Stimulated activated CD4-positive, alpha-beta T cell treated with anti-CD3 and anti-CD28 coated beads, Interleukin-4, amount 100 ng/mL, for 1 hour (primary cell): ENCODE results near the gene PPP2R2C.

Source experiments
- DNase-seq: peaks from one replicate; pipeline ENCODE4 v3.0.0-alpha.2; 2020

Gene PPP2R2C

GRCh38 chr4:6393544-6394475 lies 78.6 kb downstream of the PPP2R2C start:
- DNase-seq = no peak

GRCh38 chr4:6393066-6393465 lies 79.3 kb downstream of the PPP2R2C start:
- DNase-seq = no peak

DNA sequence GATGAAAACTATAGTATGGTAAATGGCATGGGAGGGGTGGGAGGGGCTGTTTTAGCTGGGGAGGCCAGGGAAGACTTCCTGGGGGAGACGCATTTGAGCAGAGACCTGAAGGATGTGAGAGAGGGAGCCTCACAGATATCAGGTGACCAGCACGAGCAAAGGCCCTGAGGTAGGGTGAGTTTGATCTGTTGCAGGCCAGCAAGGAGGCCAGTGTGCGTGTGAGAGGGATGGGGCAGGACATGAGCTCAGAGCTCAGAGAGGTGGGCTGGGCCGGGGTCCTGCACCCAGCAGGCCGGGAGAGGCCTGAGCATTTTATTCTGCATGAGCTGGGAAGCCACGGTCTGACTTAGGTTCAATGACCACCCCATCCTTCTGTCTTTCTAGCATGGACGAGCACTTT lies 80.0 kb downstream of the PPP2R2C start:
- no peak for DNase-seq

GRCh38 chr4:6391852-6392188 lies 80.6 kb downstream of the PPP2R2C start:
- DNase-seq = no peak

DNA sequence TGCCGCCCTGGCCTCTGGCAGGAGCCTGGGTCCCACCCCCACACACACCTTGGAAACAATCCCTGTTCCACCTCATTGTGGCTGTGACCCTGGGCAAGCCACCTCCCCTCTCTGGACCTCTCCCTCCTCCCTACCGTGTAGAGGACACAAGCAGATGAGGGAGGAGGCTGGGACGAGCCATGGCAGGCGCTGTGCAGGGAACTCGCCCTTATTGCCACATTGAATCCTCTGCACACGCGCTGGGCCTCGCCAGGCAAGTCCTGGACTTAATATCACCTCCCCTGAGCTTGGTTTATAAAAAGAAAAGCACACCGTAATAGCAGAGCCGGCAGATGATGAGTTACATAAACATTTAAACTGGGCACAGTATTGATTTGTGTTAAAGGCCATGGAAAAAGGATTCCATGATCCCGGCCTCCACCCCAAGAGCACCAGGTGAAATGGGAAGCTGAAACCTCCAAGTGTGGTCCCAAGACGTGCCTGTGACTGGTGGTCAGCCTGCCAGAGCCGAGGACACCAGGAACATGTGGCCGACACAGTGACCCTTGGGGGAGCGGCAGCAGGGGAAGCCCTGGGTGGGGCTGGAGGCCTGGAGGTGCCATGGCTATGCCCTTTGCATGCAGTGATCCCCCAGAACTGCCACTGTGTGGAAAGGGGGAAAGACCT lies 81.1 kb downstream of the PPP2R2C start:
- DNase-seq = no peak

DNA sequence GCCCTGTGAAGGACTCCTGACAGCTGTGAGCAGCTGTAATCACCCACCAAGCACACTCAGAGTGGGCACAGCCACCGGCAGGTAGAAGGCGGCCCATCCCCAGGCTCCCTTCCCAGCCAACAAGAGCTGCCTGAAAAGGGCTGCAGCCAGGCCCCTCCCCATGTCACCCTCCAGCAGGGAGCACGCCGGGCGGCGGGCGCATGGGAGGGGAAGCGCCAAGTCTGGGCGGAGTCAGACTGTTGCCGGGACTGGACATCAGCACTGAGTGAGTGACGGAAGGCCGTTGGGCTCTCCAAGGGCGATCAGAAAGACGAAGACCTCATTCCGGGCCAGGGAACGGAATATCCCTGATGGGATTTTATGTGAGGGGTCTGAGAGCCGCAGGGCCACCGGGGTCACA lies 82.1 kb downstream of the PPP2R2C start:
- no peak for DNase-seq

GRCh38 chr4:6389142-6389825 lies 83.1 kb downstream of the PPP2R2C start:
- no peak for DNase-seq

- DNase-seq = no peak
Observed at GRCh38 chr4:6388713-6389112, 83.7 kb downstream of the PPP2R2C start.

DNA sequence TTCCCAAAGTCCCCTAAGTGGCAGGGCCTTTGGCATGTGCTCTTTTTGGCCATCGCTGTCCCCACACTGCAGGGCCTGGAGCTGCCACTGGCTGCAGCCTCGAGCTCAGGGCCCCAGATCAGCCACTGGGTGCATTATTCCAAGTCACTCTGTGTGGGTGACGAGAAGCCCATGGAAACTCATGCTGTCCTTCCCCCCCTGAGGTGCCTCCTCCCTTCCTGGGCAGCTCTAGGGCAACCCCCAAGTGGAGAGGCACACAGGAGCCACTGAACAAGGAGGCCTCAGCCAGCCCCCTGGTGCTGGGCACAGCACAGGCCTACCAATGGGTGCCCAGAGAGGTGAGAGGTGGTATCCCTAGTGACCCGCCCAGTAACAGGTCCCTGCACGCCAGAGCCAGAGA lies 84.5 kb downstream of the PPP2R2C start:
- no peak for DNase-seq

DNA sequence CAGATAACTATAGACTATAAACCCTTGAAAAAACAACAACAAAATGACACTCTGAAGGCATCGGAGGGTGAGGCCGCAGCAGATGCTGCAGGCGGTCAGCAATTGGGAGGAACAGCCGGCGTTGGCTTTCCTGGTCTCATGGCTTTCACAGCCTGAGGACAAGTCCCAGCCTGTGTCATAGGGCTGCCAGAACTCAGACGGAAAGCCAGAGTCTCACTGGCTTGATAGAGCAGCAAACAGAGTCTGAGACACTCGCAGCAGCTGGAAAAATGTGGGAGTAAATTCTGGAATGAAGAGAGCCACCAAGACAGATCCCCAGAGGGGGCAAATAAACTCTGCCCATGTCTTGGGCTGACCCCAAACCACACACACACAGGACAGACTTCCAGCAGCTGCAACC lies 86.3 kb downstream of the PPP2R2C start:
- DNase-seq = no peak

DNA sequence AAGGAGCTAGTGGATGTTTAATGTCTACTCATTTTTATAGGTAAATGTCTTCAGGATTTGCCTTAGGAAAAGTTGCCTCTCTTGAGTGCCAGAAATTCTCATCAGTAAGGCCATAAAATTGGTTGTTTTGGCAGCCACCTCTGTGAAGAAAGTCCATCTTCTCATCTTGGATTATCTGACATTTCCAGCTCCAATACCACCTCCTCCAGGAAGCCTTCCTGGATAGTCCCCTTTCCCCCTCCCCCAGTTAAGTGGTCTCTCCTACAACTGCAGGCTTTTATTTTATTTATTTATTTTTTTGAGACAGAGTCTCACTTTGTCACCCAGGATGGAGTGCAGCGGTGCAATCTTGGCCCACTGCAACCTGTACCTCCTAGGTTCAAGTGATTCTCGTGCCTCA lies 87.1 kb downstream of the PPP2R2C start:
- no peak for DNase-seq

- no peak for DNase-seq
Observed at GRCh38 chr4:6384541-6384940, 87.9 kb downstream of the PPP2R2C start.

DNA sequence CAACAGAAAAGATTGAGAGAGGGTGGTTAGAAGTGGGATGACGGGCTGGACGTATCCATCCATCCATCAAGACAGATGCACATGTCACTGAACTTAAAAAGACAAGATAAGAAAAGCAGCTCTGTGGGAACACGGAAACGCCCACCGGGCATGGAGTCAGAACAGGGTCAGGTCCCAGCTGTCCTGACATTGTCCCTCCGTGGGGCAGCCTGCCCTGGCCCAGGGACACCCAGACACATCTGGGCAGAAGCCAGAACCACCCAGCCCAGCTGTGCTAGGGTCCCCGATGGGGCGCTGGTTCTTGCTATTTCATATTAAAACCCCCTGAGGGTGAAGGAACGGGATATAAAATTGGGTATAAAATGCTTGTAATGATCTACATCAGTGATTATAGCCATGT lies 88.5 kb downstream of the PPP2R2C start:
- DNase-seq = no peak

DNA sequence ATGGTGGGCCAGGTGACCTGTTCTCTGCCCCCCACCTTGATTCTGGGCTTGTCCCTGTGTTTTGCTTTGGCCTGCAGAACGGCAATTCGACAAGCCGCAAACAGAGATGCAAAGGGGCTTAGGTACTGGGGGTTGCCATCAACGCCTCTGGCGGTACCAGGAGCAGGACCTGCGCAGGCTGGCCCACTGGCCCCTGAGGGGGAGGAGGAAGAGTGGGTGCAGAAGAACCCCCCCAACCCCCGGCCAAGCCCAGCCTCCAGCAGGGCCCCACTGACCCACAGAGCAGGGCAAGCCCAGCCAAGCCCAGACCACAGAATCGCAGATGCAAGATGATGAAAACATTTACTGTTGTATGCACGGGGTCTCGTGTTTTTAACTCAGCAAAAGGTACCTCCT lies 89.4 kb downstream of the PPP2R2C start:
- no peak for DNase-seq

DNA sequence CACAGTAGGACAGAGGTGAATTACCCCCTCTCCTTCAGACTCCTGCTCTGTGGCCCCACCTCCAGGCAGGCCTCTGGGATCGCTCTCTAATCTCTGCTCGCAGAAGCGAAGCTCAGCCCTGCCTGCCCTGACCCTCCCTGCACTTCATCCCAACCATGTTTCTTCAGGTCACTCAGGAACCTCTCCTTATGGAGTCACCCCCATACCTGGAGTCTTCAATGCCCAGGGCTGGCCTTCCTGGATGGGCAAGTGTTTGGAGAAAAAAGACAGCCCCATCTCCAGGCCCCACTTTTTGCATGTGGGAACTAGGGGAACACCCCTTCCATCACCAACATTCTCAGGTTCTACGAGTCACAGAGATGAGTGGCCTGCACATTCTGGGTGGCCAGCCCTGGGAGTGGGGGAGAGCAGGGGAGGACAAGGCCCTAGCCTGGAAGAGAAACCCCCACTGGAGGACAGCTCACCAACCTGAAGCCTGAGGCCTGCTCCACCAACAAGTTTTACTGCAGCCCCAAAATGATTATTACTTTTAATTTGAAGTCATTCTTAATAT lies 90.8 kb downstream of the PPP2R2C start:
- DNase-seq = no peak

- DNase-seq = no peak
Observed at GRCh38 chr4:6380746-6381410, 91.5 kb downstream of the PPP2R2C start.

- no peak for DNase-seq
Observed at GRCh38 chr4:6379767-6380745, 92.4 kb downstream of the PPP2R2C start.

DNA sequence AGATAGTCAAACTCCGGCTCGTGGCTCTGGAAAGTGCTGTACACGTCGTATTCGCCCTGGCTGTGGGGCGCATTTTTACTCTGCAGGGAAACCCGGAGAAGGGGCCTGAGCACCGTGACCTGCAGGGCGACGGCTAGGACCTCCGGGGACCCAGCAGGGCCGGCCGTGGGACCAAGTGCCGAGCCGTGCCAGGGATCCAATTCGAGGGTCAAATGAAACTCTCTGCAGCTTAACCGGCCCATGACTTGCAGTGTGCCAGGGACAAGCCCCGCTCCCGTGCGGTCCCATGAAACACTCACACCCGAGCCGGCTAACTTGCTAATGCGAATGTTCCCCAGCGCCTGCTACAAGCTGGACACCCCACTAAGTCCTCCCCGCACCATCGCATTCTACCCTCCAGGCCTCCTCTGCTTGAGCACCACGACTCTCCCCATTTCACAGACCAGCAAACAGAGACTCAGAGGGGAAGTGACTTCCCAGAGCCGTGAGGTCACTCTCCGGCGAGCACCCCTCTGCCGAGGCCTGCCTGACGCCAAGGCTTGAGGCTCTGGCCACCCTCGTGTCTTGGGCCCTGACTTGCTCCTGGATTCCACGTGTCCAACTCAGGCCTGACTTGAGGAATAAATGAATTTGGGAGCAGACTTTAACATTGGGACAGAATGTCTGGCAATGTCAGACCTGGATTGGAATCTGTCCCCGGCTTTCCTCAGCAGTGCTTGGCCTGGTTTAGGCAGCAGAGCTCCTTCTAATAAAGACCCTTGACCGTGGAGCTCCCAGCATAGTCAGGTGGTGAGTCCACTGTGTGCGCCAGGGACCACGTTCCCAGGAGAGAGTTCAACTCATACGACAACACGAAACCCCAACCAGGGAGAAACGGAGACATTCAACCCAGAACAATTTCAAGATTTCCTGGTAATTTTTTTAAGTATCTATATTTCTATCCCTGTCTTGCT lies 93.6 kb downstream of the PPP2R2C start:
- no peak for DNase-seq

GRCh38 chr4:6377626-6378492 lies 94.6 kb downstream of the PPP2R2C start:
- no peak for DNase-seq
